ENCODE results near the gene OTOR. TPM values are rescaled to one million over a fixed set of nuclear protein-coding genes. Genes with fewer than 3 reads are reported as not detected.

OTOR gene
- total and polyA plus RNA-seq, 2 of the 13 experiments (the other 11 are each of a cell fraction or from before 2014, with no cell fraction given), result not detected

DNA sequence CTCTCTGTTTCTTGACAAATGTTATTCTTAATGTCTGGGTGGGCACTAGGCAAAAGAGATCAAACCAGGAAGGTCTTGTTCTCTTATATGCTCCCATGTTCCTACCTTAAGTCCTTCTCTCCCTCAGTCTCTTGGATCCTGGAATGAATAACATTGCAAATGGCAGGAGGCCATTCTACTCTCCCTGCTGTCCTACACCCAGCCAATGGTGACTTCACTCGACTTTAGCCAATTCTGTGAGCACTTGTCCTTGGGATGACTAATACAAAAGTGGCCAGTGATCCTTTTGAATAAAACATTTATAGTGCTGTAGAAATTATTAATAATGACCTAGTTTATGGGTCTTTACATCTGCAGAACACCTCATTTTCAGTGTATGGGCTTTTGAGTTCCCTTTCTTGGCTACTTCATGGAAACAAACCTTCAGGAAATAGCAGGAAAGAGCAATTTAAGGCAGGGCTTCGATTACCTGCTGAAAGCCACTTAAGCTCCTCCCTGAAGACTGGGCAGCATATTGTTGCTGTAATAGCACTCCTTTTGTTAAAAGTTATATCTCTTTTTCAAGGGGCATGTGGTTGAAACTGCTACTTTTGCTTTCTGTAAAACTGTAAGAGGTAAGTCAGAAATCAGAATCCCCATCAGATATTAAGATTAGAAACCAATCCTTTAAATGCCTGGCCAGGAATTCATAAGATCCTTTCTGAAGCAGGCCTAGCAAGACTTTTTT, 10.5 kb downstream of the OTOR start:
- no peak for FAIRE-seq
- BruUV-seq (replicated peaks), result no TSS peak
- TF ChIP-seq ZFP62 (CRISPR knock-in tag; IDR thresholded peaks at IDR 0.05) (no peak), NFRKB (IDR thresholded peaks at IDR 0.05) (no peak), REL (CRISPR knock-in tag; conservative IDR thresholded peaks at IDR 0.05) (no peak), ZNF776 (CRISPR knock-in tag; IDR thresholded peaks at IDR 0.05) (no peak), ZNF777 (CRISPR knock-in tag; IDR thresholded peaks at IDR 0.05) (no peak), ZMAT3 (CRISPR knock-in tag; conservative IDR thresholded peaks at IDR 0.05) (no peak), ZSCAN20 (CRISPR knock-in tag; IDR thresholded peaks at IDR 0.05; ENCODE audit: borderline replicate concordance) (no peak), HDAC1 (CRISPR knock-in tag; IDR thresholded peaks at IDR 0.05) (no peak), RARA (CRISPR knock-in tag; IDR thresholded peaks at IDR 0.05) (no peak)
- TF ChIP-seq, protein P1, sequence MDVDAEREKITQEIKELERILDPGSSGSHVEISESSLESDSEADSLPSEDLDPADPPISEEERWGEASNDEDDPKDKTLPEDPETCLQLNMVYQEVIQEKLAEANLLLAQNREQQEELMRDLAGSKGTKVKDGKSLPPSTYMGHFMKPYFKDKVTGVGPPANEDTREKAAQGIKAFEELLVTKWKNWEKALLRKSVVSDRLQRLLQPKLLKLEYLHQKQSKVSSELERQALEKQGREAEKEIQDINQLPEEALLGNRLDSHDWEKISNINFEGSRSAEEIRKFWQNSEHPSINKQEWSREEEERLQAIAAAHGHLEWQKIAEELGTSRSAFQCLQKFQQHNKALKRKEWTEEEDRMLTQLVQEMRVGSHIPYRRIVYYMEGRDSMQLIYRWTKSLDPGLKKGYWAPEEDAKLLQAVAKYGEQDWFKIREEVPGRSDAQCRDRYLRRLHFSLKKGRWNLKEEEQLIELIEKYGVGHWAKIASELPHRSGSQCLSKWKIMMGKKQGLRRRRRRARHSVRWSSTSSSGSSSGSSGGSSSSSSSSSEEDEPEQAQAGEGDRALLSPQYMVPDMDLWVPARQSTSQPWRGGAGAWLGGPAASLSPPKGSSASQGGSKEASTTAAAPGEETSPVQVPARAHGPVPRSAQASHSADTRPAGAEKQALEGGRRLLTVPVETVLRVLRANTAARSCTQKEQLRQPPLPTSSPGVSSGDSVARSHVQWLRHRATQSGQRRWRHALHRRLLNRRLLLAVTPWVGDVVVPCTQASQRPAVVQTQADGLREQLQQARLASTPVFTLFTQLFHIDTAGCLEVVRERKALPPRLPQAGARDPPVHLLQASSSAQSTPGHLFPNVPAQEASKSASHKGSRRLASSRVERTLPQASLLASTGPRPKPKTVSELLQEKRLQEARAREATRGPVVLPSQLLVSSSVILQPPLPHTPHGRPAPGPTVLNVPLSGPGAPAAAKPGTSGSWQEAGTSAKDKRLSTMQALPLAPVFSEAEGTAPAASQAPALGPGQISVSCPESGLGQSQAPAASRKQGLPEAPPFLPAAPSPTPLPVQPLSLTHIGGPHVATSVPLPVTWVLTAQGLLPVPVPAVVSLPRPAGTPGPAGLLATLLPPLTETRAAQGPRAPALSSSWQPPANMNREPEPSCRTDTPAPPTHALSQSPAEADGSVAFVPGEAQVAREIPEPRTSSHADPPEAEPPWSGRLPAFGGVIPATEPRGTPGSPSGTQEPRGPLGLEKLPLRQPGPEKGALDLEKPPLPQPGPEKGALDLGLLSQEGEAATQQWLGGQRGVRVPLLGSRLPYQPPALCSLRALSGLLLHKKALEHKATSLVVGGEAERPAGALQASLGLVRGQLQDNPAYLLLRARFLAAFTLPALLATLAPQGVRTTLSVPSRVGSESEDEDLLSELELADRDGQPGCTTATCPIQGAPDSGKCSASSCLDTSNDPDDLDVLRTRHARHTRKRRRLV (CRISPR knock-in tag; IDR thresholded peaks at IDR 0.05), result no peak
- TF ChIP-seq, protein P2, sequence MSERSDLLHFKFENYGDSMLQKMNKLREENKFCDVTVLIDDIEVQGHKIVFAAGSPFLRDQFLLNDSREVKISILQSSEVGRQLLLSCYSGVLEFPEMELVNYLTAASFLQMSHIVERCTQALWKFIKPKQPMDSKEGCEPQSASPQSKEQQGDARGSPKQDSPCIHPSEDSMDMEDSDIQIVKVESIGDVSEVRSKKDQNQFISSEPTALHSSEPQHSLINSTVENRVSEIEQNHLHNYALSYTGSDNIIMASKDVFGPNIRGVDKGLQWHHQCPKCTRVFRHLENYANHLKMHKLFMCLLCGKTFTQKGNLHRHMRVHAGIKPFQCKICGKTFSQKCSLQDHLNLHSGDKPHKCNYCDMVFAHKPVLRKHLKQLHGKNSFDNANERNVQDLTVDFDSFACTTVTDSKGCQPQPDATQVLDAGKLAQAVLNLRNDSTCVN (CRISPR knock-in tag; IDR thresholded peaks at IDR 0.05; ENCODE audit: borderline replicate concordance), result no peak
- TF ChIP-seq, protein P3, sequence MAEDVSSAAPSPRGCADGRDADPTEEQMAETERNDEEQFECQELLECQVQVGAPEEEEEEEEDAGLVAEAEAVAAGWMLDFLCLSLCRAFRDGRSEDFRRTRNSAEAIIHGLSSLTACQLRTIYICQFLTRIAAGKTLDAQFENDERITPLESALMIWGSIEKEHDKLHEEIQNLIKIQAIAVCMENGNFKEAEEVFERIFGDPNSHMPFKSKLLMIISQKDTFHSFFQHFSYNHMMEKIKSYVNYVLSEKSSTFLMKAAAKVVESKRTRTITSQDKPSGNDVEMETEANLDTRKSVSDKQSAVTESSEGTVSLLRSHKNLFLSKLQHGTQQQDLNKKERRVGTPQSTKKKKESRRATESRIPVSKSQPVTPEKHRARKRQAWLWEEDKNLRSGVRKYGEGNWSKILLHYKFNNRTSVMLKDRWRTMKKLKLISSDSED (CRISPR knock-in tag; IDR thresholded peaks at IDR 0.05), result no peak

More for the DNA sequence above, 10.5 kb downstream of the OTOR start:
- Histone ChIP-seq H3K9ac (ENCODE audit: insufficient read depth, low read depth, low read length) (no peak overlapping the region), H3K9me3 (ENCODE audit: low read length) (no peaks in the 10 kb centered on the region), H3K27me3 (ENCODE audit: control insufficient read depth in 1 of 2, insufficient read depth in 2 of 2, low read length in 2 of 2) (no peaks in the 10 kb centered on the region), H3K4me3 (replicated peaks in 1 of 3; ENCODE audit: insufficient read depth in 1 of 3, low read depth in 2 of 3, low read length in 3 of 3) (no peak overlapping the region), H3K36me3 (replicated peaks in 1 of 2; ENCODE audit: control insufficient read depth in 1 of 2, insufficient read depth in 2 of 2, low read length in 2 of 2) (no peaks in the 10 kb centered on the region), H3K4me2 (ENCODE audit: low read depth, low read length) (no peak overlapping the region), H3K79me2 (ENCODE audit: insufficient read depth, low read length) (no peaks in the 10 kb centered on the region), H3K27ac (ENCODE audit: extremely low read length, insufficient read depth, low read length) (no peak overlapping the region), H2AFZ (ENCODE audit: low read length) (no peak overlapping the region), H3K4me1 (ENCODE audit: insufficient read depth, low read length) (no peaks in the 10 kb centered on the region), H4K20me1 (ENCODE audit: insufficient read depth, low read length) (no peaks in the 10 kb centered on the region)
- DNase-seq (ENCODE audit: low spot score), result no peak
- ChIA-PET CTCF (ENCODE audit: low intra/inter-chr PET ratio, low total read pairs) (interaction anchor here (1.4 kb wide), 1 partner anchor 58 kb away, joined by 3 read pairs; no protein-coding TSS in a partner anchor), POLR2A (no interaction called here)
- intact Hi-C loops (cut with micrococcal nuclease; ENCODE audit: unreplicated experiment) (no loop called here), in situ Hi-C loops (cut with HindIII; ENCODE audit: extremely low pct_ligation_motif_present, low pct_unique_long_range_greater_than_20kb) (no loop called here)
- no peak for ATAC-seq
- WGBS (ENCODE audit: low lambda C conversion rate), result 0% methylated on average over 2 of the region's 2 CpGs

Data from HepG2 (cell line).